Stimulated activated CD4-positive, alpha-beta T cell treated with anti-CD3 and anti-CD28 coated beads, Interleukin-12 subunit alpha, Interleukin-12 subunit beta, amount 100 ng/mL, for 4 hours (primary cell): Measurements from ENCODE around the gene MXRA7.
A peak's percentile ranks its signal among the peaks of the same experiment; 100 is the strongest.
"Not testable (repeated sequence)": the region's sequence is repeated elsewhere in the genome, so short reads cannot be mapped to it uniquely, and the experiment has no call there.

ENCODE experiments used
- DNase-seq: peaks from one replicate; pipeline ENCODE4 v3.0.0-alpha.2; 2020

MXRA7 gene

GRCh38 chr17:76710863-76711611, at the start of gene MXRA7:
Gene MXRA7 (minus strand): TSS chr17:76710965. CDS start chr17:76710946, 19 bp downstream.
- DNase-seq = peak; percentile 51

- no peak for DNase-seq
Observed at GRCh38 chr17:76758570-76758969, 47.8 kb upstream of the MXRA7 start.

- no peak for DNase-seq
Observed at GRCh38 chr17:76757256-76757655, 46.5 kb upstream of the MXRA7 start.

- DNase-seq = no peak
Observed at GRCh38 chr17:76755285-76755684, 44.5 kb upstream of the MXRA7 start.

GRCh38 chr17:76753061-76753961, 42.5 kb upstream of the MXRA7 start:
- DNase-seq = no peak

- DNase-seq = no peak
Observed at GRCh38 chr17:76752006-76752405, 41.2 kb upstream of the MXRA7 start.

GRCh38 chr17:76751416-76751993, 40.7 kb upstream of the MXRA7 start:
- no peak for DNase-seq

- no peak for DNase-seq
Observed at GRCh38 chr17:76748657-76749056, 37.9 kb upstream of the MXRA7 start.

GRCh38 chr17:76747716-76748363, 37.1 kb upstream of the MXRA7 start:
- DNase-seq = no peak

GRCh38 chr17:76745785-76746184, 35.0 kb upstream of the MXRA7 start:
- DNase-seq = not testable (repeated sequence)

- DNase-seq = no peak
Observed at GRCh38 chr17:76744747-76745146, 34.0 kb upstream of the MXRA7 start.

- DNase-seq = no peak
Observed at GRCh38 chr17:76742958-76743357, 32.2 kb upstream of the MXRA7 start.

- no peak for DNase-seq
Observed at GRCh38 chr17:76740329-76741118, 29.8 kb upstream of the MXRA7 start.

- DNase-seq = not testable (repeated sequence)
Observed at GRCh38 chr17:76739568-76740115, 28.9 kb upstream of the MXRA7 start.

- no peak for DNase-seq
Observed at GRCh38 chr17:76738468-76738850, 27.7 kb upstream of the MXRA7 start.

- peak; percentile 90 for DNase-seq
Observed at GRCh38 chr17:76737676-76738467, 27.1 kb upstream of the MXRA7 start, which contains the start of gene MFSD11. Gene MFSD11 (plus strand): TSS chr17:76738119. CDS start chr17:76738353, 234 bp downstream.

GRCh38 chr17:76737082-76737675, 26.4 kb upstream of the MXRA7 start, which contains the start of gene SRSF2:
Gene SRSF2 (minus strand): TSS chr17:76737331. CDS start chr17:76737160, 171 bp downstream.
- peak; percentile 97 for DNase-seq

- peak; percentile 65 for DNase-seq
Observed at GRCh38 chr17:76736349-76737081, 25.8 kb upstream of the MXRA7 start.

GRCh38 chr17:76735586-76736348, 25.0 kb upstream of the MXRA7 start:
- DNase-seq = no peak
